ENCODE measurements around the gene MAPK4.
"Not testable (repeated sequence)": the region's sequence is repeated elsewhere in the genome, so short reads cannot be mapped to it uniquely, and the experiment has no call there.

Gene MAPK4

GRCh38 chr18:50559752-50560680, at the start of gene MAPK4:
Gene MAPK4 (plus strand): TSS chr18:50560087. CDS start chr18:50663959, 103,872 bp downstream.
- peak in 26 of 56 donors; percentile 13 to 80 (median 47) for DNase-seq

- DNase-seq, result not testable (repeated sequence)
These were observed 42.6 kb upstream of the MAPK4 start for GRCh38 chr18:50517277-50517676.

- peak in 3 of 56 donors; percentile 9 to 17 (median 11) for DNase-seq
These were observed 40.9 kb upstream of the MAPK4 start for GRCh38 chr18:50518787-50519546.

GRCh38 chr18:50523165-50523564, 36.7 kb upstream of the MAPK4 start:
- DNase-seq, result peak in 6 of 56 donors; percentile 4 to 27 (median 22)

GRCh38 chr18:50527636-50528307, 32.1 kb upstream of the MAPK4 start:
- no peak for DNase-seq

GRCh38 chr18:50528806-50529205, 31.1 kb upstream of the MAPK4 start:
- no peak for DNase-seq

- not testable (repeated sequence) for DNase-seq
These were observed 26.1 kb upstream of the MAPK4 start for GRCh38 chr18:50533822-50534221.

- not testable (repeated sequence) for DNase-seq
These were observed 15.4 kb upstream of the MAPK4 start for GRCh38 chr18:50544476-50544875.

GRCh38 chr18:50545936-50546335, 14.0 kb upstream of the MAPK4 start:
- peak in 1 of 56 donors; percentile 10 for DNase-seq

GRCh38 chr18:50548160-50548559, 11.7 kb upstream of the MAPK4 start:
- DNase-seq, result no peak

GRCh38 chr18:50551651-50552050, 8.2 kb upstream of the MAPK4 start:
- not testable (repeated sequence) for DNase-seq

- no peak for DNase-seq
These were observed 1.7 kb upstream of the MAPK4 start for GRCh38 chr18:50558157-50558556.

GRCh38 chr18:50558948-50559751, 737 bp upstream of the MAPK4 start:
- peak in 3 of 56 donors; percentile 14 to 32 (median 16) for DNase-seq

GRCh38 chr18:50560681-50561629, 1.1 kb downstream of the MAPK4 start:
- DNase-seq, result peak in 10 of 56 donors; percentile 13 to 52 (median 25)

GRCh38 chr18:50562258-50562657, 2.4 kb downstream of the MAPK4 start:
- not testable (repeated sequence) for DNase-seq

- no peak for DNase-seq
These were observed 2.8 kb downstream of the MAPK4 start for GRCh38 chr18:50562686-50563085.

- DNase-seq, result no peak
These were observed 3.5 kb downstream of the MAPK4 start for GRCh38 chr18:50563376-50563775.

- no peak for DNase-seq
These were observed 10.0 kb downstream of the MAPK4 start for GRCh38 chr18:50569930-50570329.

GRCh38 chr18:50571606-50572005, 11.7 kb downstream of the MAPK4 start:
- DNase-seq, result no peak

Data from nucleus accumbens (tissue), 56 donors.